NT2/D1 (cell line): ENCODE measurements around the gene CYP2C19.
"Not testable (repeated sequence)": the region's sequence is repeated elsewhere in the genome, so short reads cannot be mapped to it uniquely, and the experiment has no call there.

Experiments
- DNase-seq: peaks from one replicate; pipeline ENCODE4 v3.0.0-alpha.2; 2011; ENCODE audit warnings: low read depth, low spot score
- H3K27me3 ChIP-seq: 2 replicates; pipeline ENCODE4 v1.6.0; 2011; ENCODE audit warnings: mild to moderate bottlenecking; ENCODE audit not compliant: insufficient read length, insufficient read depth
- H3K36me3 ChIP-seq: 2 replicates; pipeline ENCODE4 v1.6.1; 2011; ENCODE audit warnings: mild to moderate bottlenecking, low read length, mixed read lengths; ENCODE audit not compliant: insufficient read depth, insufficient read length
- H3K4me1 ChIP-seq: 2 replicates; pipeline ENCODE4 v1.5.1; 2011; ENCODE audit not compliant: insufficient read depth, insufficient read length
- H3K4me3 ChIP-seq: 2 replicates; pipeline ENCODE4 v1.5.1; 2011; ENCODE audit warnings: low read depth; ENCODE audit not compliant: insufficient read length
- H3K9ac ChIP-seq: 2 replicates; pipeline ENCODE4 v1.6.0; 2011; ENCODE audit warnings: low read depth; ENCODE audit not compliant: insufficient read length
- H3K9me3 ChIP-seq: 2 replicates; pipeline ENCODE4 v1.5.1; 2011; ENCODE audit warnings: mild to moderate bottlenecking, low read length; ENCODE audit not compliant: insufficient read depth
- SUZ12 ChIP-seq: IDR thresholded peaks from 2 replicates; pipeline ENCODE4 v1.6.1; 2011; ENCODE audit not compliant: insufficient read length, insufficient read depth; ENCODE audit errors: extremely low read depth
- YY1 ChIP-seq: IDR thresholded peaks from 2 replicates; pipeline ENCODE4 v1.6.1; 2011; ENCODE audit not compliant: insufficient read length, insufficient read depth
- ZNF274 ChIP-seq: IDR thresholded peaks from 2 replicates; pipeline ENCODE4 v1.6.1; 2011; ENCODE audit warnings: mild to moderate bottlenecking, low read depth, low read length

CYP2C19 gene

GRCh38 chr10:94760586-94761178 lies 1.8 kb upstream of the CYP2C19 start:
- peaks cover 2% of the 10 kb centered on the region for H3K4me1 ChIP-seq
- H3K9me3 ChIP-seq = no peaks in the 10 kb centered on the region
- H3K4me3 ChIP-seq = no peak overlapping the region
- no peak overlapping the region for H3K9ac ChIP-seq
- TF ChIP-seq ZNF274 (no peak), YY1 (no peak), SUZ12 (no peak)
- no peaks in the 10 kb centered on the region for H3K27me3 ChIP-seq
- no peaks in the 10 kb centered on the region for H3K36me3 ChIP-seq
- no peak for DNase-seq

GRCh38 chr10:94775425-94775824 lies 12.9 kb downstream of the CYP2C19 start:
- not testable (repeated sequence) for H3K36me3 ChIP-seq, DNase-seq

GRCh38 chr10:94777886-94778458 lies 15.5 kb downstream of the CYP2C19 start:
- DNase-seq = no peak
- no peak overlapping the region for H3K4me3 ChIP-seq
- no peak for TF ChIP-seq ZNF274
- no peaks in the 10 kb centered on the region for H3K9me3 ChIP-seq
- H3K27me3 ChIP-seq = no peaks in the 10 kb centered on the region
- H3K9ac ChIP-seq = no peak overlapping the region
- no peaks in the 10 kb centered on the region for H3K36me3 ChIP-seq
- H3K4me1 ChIP-seq = no peaks in the 10 kb centered on the region

More at GRCh38 chr10:94775425-94775824, 12.9 kb downstream of the CYP2C19 start:
- H3K9ac ChIP-seq, H3K4me3 ChIP-seq, H3K4me1 ChIP-seq, H3K27me3 ChIP-seq, H3K9me3 ChIP-seq: not testable (repeated sequence)

GRCh38 chr10:94780844-94781243 lies 18.4 kb downstream of the CYP2C19 start:
- Histone ChIP-seq H3K9me3 (no peaks in the 10 kb centered on the region; the same call in 1 of the 2 replicates), H3K36me3 (no peaks in the 10 kb centered on the region), H3K4me1 (no peaks in the 10 kb centered on the region), H3K4me3 (no peak overlapping the region), H3K9ac (no peak overlapping the region), H3K27me3 (no peaks in the 10 kb centered on the region)
- DNase-seq = no peak
- TF ChIP-seq YY1 = no peak

- no peak for DNase-seq
- H3K9ac ChIP-seq = no peak overlapping the region
Observed at GRCh38 chr10:94784256-94784655, 21.8 kb downstream of the CYP2C19 start.

GRCh38 chr10:94785211-94785610 lies 22.7 kb downstream of the CYP2C19 start:
- no peak for DNase-seq
- H3K9ac ChIP-seq = no peak overlapping the region
- H3K9me3 ChIP-seq = no peaks in the 10 kb centered on the region; the same call in 1 of the 2 replicates
- TF ChIP-seq SUZ12 (no peak), ZNF274 (no peak), YY1 (no peak)
- H3K4me3 ChIP-seq = no peak overlapping the region
- no peaks in the 10 kb centered on the region for H3K4me1 ChIP-seq
- H3K36me3 ChIP-seq = no peaks in the 10 kb centered on the region
- H3K27me3 ChIP-seq = no peaks in the 10 kb centered on the region

More at GRCh38 chr10:94784256-94784655, 21.8 kb downstream of the CYP2C19 start:
- H3K36me3 ChIP-seq = no peaks in the 10 kb centered on the region
- no peaks in the 10 kb centered on the region for H3K4me1 ChIP-seq
- no peak for TF ChIP-seq SUZ12
- TF ChIP-seq ZNF274 = no peak
- TF ChIP-seq YY1 = no peak
- H3K27me3 ChIP-seq = no peaks in the 10 kb centered on the region
- no peak overlapping the region for H3K4me3 ChIP-seq
- no peaks in the 10 kb centered on the region; the same call in 1 of the 2 replicates for H3K9me3 ChIP-seq

GRCh38 chr10:94800551-94800950 lies 38.1 kb downstream of the CYP2C19 start:
- H3K27me3 ChIP-seq, H3K9ac ChIP-seq, H3K9me3 ChIP-seq, DNase-seq, H3K4me3 ChIP-seq, H3K4me1 ChIP-seq, H3K36me3 ChIP-seq: not testable (repeated sequence)

GRCh38 chr10:94803307-94803706 lies 40.8 kb downstream of the CYP2C19 start:
- DNase-seq = no peak
- no peak overlapping the region for H3K4me3 ChIP-seq
- H3K4me1 ChIP-seq = peaks cover 5% of the 10 kb centered on the region
- H3K9me3 ChIP-seq = peaks cover 9% of the 10 kb centered on the region; the same call in 1 of the 2 replicates
- no peaks in the 10 kb centered on the region for H3K36me3 ChIP-seq
- H3K9ac ChIP-seq = no peak overlapping the region
- TF ChIP-seq SUZ12 (no peak), YY1 (no peak), ZNF274 (no peak)
- H3K27me3 ChIP-seq = no peaks in the 10 kb centered on the region

GRCh38 chr10:94830025-94830424 lies 67.5 kb downstream of the CYP2C19 start:
- H3K36me3 ChIP-seq, H3K4me1 ChIP-seq, H3K4me3 ChIP-seq, H3K27me3 ChIP-seq, H3K9ac ChIP-seq, H3K9me3 ChIP-seq, DNase-seq: not testable (repeated sequence)
